ENCODE results near the gene AFMID. TPM values are rescaled to one million over a fixed set of nuclear protein-coding genes. Genes with fewer than 3 reads are reported as not detected.
"Not testable (repeated sequence)": the region's sequence is repeated elsewhere in the genome, so short reads cannot be mapped to it uniquely, and the experiment has no call there.

AFMID gene
- total and polyA plus RNA-seq, 9 of the 15 experiments (the other 6 are each of a cell fraction or from before 2014, with no cell fraction given): 62.1 to 188 (median 74.4) TPM

GRCh38 chr17:78234261-78234865, 47.2 kb downstream of the AFMID start (continued):
- TF ChIP-seq HBP1 (CRISPR knock-in tag; IDR thresholded peaks at IDR 0.05): no peak
- TF ChIP-seq CTCF (IDR thresholded peaks at IDR 0.05 in 2 of 3, conservative IDR thresholded peaks at IDR 0.05 in 1 of 3; ENCODE audit: insufficient read depth in 2 of 3, low read depth in 1 of 3, low read length in 3 of 3): no peak
- no peak for TF ChIP-seq IRF2 (CRISPR knock-in tag; IDR thresholded peaks at IDR 0.05)
- TF ChIP-seq TBP (optimal IDR thresholded peaks at IDR 0.05; ENCODE audit: low read depth, low read length): no peak
- no peak for TF ChIP-seq CXXC5 (CRISPR knock-in tag; IDR thresholded peaks at IDR 0.05)
- no peak for TF ChIP-seq RFX5 (IDR thresholded peaks at IDR 0.05; ENCODE audit: low read depth, low read length)
- no peak for TF ChIP-seq DEAF1 (CRISPR knock-in tag; IDR thresholded peaks at IDR 0.05)

GRCh38 chr17:78235022-78235421, 47.9 kb downstream of the AFMID start:
- H3K36me3 ChIP-seq (ENCODE audit: control insufficient read depth, insufficient read depth, low read length); H3K4me3 ChIP-seq; intact Hi-C loops (cut with micrococcal nuclease); DNase-seq (ENCODE audit: extremely low read depth in 1 of 4, low spot score in 3 of 4); FAIRE-seq; H2AFZ ChIP-seq (ENCODE audit: low read depth, low read length); H3K4me2 ChIP-seq (ENCODE audit: insufficient read depth, low read length); H3K9me3 ChIP-seq (replicated peaks; ENCODE audit: control insufficient read depth, insufficient read depth, low read depth, low read length); H3K27ac ChIP-seq (ENCODE audit: extremely low read depth, low read depth, low read length); H4K20me1 ChIP-seq (replicated peaks; ENCODE audit: control insufficient read depth, insufficient read depth, low read length); H3K9ac ChIP-seq (ENCODE audit: insufficient read depth in 1 of 2, low read depth in 2 of 2, low read length in 2 of 2); H3K79me2 ChIP-seq (ENCODE audit: control insufficient read depth, insufficient read depth, low read length); BruUV-seq (replicated peaks); CTCF ChIA-PET (ENCODE audit: low intra/inter-chr PET ratio); H3K9me1 ChIP-seq (ENCODE audit: control insufficient read depth, insufficient read depth, low read length); H3K27me3 ChIP-seq (ENCODE audit: control insufficient read depth in 2 of 2, insufficient read depth in 2 of 2, low read length in 2 of 2); ATAC-seq; in situ Hi-C loops (cut with MboI): not testable (repeated sequence)
- 97% methylated on average over 3 of the region's 6 CpGs for WGBS (ENCODE audit: insufficient coverage, low coverage, missing lambda C conversion rate)
- POLR2A ChIA-PET: interaction anchor here (0.6 to 4.0 kb wide), 3 partner anchors 9 to 20 kb away, joined by 3 to 14 read pairs (median 3); no protein-coding TSS in a partner anchor
- H3K4me1 ChIP-seq (replicated peaks in 1 of 2; ENCODE audit: control insufficient read depth in 2 of 2, insufficient read depth in 2 of 2, low read length in 2 of 2): peaks cover 11 to 60% of the 10 kb centered on the region in 2 experiments; a peak in 4 of 5 replicates
